ENCODE measurements around the gene CGNL1.

Gene CGNL1

GRCh38 chr15:57580428-57580827 is 204.1 kb downstream of the CGNL1 start:
- no peak for DNase-seq

GRCh38 chr15:57580866-57581265 is 204.6 kb downstream of the CGNL1 start:
- no peak for DNase-seq

DNA sequence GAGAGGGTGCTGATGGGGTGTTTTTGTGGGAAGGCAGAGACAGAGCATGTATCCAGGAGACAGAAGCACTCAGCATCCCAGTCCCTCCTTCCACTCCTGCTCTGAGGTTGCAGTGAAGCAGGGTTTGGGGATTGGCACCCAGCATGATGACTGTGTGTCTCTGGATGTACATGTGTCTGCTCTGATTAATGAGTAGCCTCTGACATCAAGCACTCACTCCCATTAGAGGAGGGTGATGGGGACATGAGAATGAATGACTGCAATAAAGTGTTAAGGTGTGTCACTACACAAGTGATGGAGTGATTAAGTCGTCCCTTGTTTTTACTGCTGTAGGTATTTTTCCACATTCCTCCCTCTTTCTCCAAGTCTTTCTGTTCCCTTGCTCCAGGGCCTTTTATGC is 205.8 kb downstream of the CGNL1 start:
- no peak for DNase-seq

- DNase-seq: no peak
These were observed 207.0 kb downstream of the CGNL1 start for GRCh38 chr15:57583282-57583681.

GRCh38 chr15:57583720-57584119 is 207.4 kb downstream of the CGNL1 start:
- no peak for DNase-seq

- DNase-seq: peak in 1 of 5 donors; percentile 44
These were observed 210.5 kb downstream of the CGNL1 start for GRCh38 chr15:57586661-57587424.

DNA sequence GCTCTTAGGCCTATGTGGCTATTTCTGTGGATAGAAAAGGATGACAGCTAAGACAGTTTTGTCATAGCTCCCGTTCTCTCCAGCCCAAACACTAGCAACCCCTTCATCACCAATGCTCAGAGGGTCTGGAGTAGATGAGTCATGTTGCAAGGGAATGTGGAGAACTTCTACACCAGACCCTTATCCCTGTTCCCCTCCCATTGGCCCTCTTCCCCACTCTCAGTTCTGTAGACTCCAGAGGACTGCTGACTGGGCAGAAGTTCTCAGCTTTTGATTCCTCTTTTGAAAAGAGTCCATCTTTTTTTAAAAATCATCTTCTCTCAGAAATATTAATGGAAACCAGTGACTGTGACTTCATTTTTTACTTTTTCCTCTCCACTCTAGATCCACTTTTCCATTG is 213.0 kb downstream of the CGNL1 start:
- DNase-seq: no peak

GRCh38 chr15:57589754-57590153 is 213.4 kb downstream of the CGNL1 start:
- no peak for DNase-seq

DNA sequence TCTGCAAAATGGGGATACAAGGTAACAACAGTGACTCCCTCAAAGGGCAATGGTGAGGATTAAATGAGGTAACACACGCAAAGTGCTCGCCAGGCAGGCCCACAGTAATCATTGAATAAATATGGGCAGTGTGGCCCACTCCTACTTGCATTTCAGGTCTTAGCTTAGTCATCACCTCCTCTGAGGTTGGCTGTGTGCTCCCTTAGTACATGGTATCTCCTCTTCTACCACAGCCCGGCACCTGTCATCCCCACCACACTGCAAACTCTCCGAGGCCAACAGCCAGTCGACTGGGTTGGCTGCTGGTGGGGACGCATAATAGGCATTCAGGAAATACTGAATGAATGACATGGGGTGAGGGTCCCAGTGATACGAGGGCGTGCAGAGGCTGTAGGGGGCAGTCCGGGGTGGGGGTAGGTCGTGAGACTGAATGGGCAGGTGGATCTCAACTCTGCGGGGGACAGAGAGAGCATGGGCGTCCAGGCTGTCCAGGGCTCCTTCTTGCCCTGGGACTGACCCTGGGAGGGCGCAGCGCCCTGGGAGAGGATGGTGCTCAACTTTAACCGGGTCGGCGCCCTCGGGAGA is 215.0 kb downstream of the CGNL1 start:
- DNase-seq: no peak

- DNase-seq: peak in 3 of 5 donors; percentile 11 to 26 (median 17)
These were observed 215.6 kb downstream of the CGNL1 start, which contains the start of gene MYZAP for GRCh38 chr15:57591822-57592367. TSS of gene MYZAP (plus strand) at chr15:57591904. CDS start at chr15:57592035, 131 bp downstream.

DNA sequence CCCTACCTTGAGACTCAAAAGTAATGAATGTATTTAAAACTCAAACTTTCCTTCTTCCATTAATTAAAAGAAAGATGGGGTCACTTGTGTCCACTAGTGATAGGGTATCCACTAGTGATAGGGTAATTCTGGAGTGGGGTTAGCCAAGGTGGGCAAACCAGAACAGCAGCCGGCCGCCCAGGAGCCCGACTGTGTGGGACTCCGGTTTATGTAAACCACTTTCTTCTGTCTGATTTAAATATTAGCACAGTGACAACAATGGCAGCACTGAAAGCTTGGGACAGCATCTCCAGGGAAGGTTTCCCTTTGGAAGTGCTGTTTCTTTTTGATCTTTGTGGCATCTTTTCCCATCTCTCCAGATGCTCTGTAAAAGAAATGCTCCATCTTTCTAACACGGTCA is 216.1 kb downstream of the CGNL1 start:
- no peak for DNase-seq

DNA sequence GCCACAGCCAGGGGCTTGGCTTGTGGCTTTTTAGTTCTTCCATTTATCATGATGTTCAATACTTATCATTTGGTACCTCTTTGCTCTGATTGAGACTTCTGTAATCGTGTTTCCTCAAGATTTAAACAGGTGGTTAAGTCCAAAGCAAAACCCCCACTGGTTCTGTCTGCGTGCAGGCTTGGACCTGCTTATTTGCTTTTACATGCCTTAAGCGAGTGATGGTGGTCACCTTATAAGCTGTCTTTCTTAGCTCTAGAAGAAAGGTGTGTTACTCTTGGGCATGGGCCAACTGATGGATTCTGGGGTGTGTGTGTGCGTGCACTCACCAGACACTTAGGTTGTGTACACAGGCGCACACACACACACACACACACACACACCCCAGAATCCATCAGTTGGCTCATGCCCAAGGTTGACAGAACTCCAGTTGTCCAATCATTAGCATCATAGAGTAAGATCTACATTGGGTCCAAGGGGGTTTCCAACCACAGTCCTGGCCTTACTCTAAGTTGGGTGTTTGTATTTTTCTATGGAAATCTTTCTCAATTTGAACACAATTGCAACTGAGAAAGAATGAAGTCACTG is 216.6 kb downstream of the CGNL1 start:
- DNase-seq: no peak

- DNase-seq: no peak
These were observed 218.2 kb downstream of the CGNL1 start for GRCh38 chr15:57594479-57594878.

- no peak for DNase-seq
These were observed 218.9 kb downstream of the CGNL1 start for GRCh38 chr15:57595011-57595866.

DNA sequence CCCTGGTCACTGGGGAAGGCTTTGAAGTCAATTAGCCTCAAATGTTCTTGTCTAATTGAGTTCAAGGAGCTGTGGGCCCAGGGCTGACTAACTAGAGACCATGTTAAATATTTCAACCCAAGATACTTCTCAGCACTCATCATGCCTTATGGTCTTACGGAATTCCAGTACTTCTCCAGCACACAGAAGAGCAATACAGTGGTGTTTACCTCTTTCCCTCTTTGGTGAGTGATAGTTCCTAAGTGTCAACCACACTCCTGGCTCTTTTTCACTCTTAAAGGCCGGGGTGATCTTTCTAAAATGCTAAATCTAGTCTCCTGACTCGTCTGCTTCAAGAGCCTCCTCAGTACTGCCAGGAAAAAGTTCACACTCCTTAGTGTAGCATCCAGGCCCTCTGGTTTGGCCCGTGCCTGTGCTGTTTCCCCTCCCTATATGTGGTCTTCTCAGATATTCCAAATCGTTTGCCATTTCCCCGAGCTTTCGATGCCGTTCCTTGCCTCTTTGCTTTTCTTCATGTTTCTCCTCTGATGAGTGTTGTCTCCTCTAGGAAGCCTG is 220.1 kb downstream of the CGNL1 start:
- DNase-seq: no peak

DNA sequence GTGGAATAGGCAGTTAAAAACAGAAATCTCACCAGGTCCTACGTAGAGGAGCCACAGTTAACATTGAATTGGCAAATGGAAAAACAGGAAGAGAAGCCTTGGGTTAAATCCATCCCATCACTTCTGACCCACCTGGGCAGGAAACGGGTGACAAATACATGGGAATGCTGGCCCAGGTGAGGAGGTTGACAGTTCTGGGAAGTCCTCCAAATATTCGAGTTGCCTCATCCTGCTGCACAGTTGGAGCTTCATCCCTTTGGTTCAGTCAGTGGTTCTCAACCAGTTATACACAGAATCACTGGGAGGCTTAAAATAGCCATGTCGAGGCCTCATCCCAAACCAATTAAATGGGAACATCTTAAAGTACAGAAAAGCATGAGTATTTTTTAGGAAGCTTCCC is 220.7 kb downstream of the CGNL1 start:
- no peak for DNase-seq

DNA sequence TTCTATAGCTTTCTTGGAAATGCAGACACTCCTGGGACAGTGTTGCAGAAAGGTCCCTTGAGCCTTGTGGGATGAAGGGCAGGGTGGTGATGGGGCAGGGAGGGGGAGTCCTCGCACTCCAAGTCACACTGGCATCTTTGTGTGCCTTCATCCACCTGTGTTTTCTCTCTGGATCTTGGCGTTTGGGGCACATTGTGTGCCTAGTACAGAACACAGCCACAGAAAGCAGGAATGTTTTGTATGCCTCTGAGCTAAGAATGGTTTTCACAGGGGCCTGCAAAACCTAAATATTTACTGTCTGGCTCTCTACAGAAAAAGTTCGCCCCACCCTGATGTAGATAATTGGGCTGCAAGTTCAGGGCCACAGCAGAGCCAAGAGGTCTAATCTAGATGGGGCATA is 221.1 kb downstream of the CGNL1 start:
- no peak for DNase-seq

GRCh38 chr15:57598346-57598745 is 222.0 kb downstream of the CGNL1 start:
- no peak for DNase-seq

GRCh38 chr15:57599296-57599810 is 223.0 kb downstream of the CGNL1 start:
- no peak for DNase-seq

DNA sequence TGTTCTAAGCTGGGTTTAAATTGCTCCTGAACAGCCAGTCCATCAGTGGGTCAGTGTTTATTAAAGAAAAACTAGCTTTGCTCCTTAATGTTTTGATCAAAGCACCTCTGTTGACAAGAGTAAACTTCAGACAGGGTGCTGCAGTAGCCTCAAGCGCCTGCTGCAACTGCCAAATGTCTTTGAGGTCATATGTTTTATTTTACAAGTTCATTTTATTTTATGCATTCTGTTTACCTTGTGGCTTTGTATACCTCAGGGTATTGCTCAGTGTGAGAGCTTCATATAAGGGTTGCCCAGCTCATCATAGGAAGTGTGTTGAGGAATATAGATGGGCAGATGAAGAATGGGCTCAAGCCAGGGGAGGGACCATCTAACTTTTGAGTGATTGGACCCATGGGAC is 223.9 kb downstream of the CGNL1 start:
- DNase-seq: no peak

Data from T-helper 1 cell (primary cell).